Measurements from ENCODE around the gene MT1X.

DNA sequence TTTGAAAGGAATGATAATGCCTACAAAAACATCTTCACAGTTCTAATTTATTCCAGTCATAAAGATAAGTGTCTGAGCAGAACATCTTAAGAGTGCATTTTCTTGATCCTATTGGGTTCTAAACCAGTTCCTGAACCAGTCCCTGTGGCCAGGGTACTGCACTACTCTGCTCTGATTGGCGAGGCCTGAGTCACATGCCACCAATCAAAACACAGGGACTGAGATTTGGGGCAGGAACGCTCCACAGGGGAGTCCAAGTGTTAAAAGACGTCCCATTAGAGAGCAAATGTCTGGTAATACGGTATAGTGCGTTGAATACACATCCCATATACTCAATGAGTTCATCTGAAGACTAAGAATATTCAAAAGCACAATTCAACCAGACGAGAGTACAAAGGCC, 44.7 kb downstream of the MT1X start:
- TF ChIP-seq POLR2A (IDR thresholded peaks at IDR 0.05) = no peak
- TF ChIP-seq CTCF (IDR thresholded peaks at IDR 0.05) = no peak
